Activated B cell treated with CpG ODN at 0.5 μM for 24 hours (primary cell): ENCODE results near the gene ZNF277. TPM values are rescaled to one million over a fixed set of nuclear protein-coding genes. Genes with fewer than 3 reads are reported as not detected.
"Not testable (repeated sequence)": the region's sequence is repeated elsewhere in the genome, so short reads cannot be mapped to it uniquely, and the experiment has no call there.

Experiments
- ATAC-seq: fragments of 200-7000 bp; cut with Tn5 transposase; one replicate; pipeline ENCODE4 v1.10.0; 2021; ENCODE audit warnings: low read depth, mild to moderate bottlenecking, moderate library complexity
- CTCF ChIA-PET: fragments of 350-600 bp; sonication (Branson Sonifier 250); formaldehyde crosslinking; loops from one replicate; lab custom pipeline; 2021; ENCODE audit warnings: antibody characterized with exemption; lab: Charles Lee
- POLR2A ChIA-PET: fragments of 350-600 bp; sonication (Branson Sonifier 250); formaldehyde crosslinking; loops from one replicate; lab custom pipeline; 2021; ENCODE audit warnings: antibody characterized with exemption; lab: Charles Lee
- DNase-seq: peaks from one replicate; pipeline ENCODE4 v3.0.0; 2022
- H3K27ac Mint-ChIP-seq: one replicate; pipeline ENCODE4 v1.8.0; 2020; ENCODE audit warnings: mixed read lengths
- H3K27me3 Mint-ChIP-seq: one replicate; pipeline ENCODE4 v1.8.0; 2021; ENCODE audit warnings: mixed read lengths
- H3K36me3 Mint-ChIP-seq: one replicate; pipeline ENCODE4 v1.8.0; 2021; ENCODE audit warnings: low read depth, mixed read lengths
- H3K4me1 Mint-ChIP-seq: one replicate; pipeline ENCODE4 v1.8.0; 2021; ENCODE audit warnings: mixed read lengths
- H3K4me3 Mint-ChIP-seq: one replicate; pipeline ENCODE4 v1.8.0; 2020; ENCODE audit warnings: mild to moderate bottlenecking, mixed read lengths
- H3K9me3 Mint-ChIP-seq: one replicate; pipeline ENCODE4 v1.8.0; 2020; ENCODE audit warnings: mixed read lengths
- intact Hi-C: fragments of 100-400 bp; cut with micrococcal nuclease; formaldehyde crosslinking; loops from one replicate; pipeline ENCODE4 v1.15.1; 2024
- total RNA-seq: library from RNA; stranded (reverse); gene quantifications from 2 replicates; pipeline ENCODE4 v1.2.3, GENCODE V29; 2022
- TF ChIP-seq, protein P1 (sequence below): fragments of 200-600 bp; IDR thresholded peaks from one replicate; pipeline ENCODE4 v1.8.0; 2022; ENCODE audit warnings: antibody characterized with exemption, mild to moderate bottlenecking

The ZNF277 gene
- total RNA-seq, 1 donor from 2014 or later, result 12.6 TPM

DNA sequence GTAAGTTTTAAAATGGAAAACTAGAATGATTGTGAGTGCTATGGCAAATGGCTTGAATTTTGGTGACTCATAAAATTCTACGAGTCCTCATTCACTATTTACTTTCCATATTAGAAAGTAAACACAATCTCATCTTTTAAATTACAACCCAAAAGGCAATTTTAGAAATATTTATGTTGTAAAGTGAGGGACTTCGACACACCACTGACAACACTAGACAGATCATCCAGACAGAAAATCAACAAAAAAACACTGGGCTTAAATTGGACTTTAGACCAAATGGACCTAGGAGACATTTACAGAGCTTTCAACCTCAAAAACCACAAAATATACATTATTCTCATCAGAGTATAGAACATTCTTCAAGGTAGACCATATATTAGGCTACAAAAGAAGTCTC is 30.1 kb downstream of the ZNF277 start:
- no peaks in the 10 kb centered on the region for H3K4me1 Mint-ChIP-seq
- ChIA-PET CTCF (no interaction called here), POLR2A (no interaction called here)
- no peak overlapping the region for H3K4me3 Mint-ChIP-seq
- no peak for ATAC-seq
- H3K36me3 Mint-ChIP-seq, result peaks cover 10% of the 10 kb centered on the region
- intact Hi-C loops, result loop anchor here (10.0 kb wide), 1 partner anchor 62 kb away; no protein-coding TSS in a partner anchor
- DNase-seq, result no peak
- peaks cover 12% of the 10 kb centered on the region for H3K9me3 Mint-ChIP-seq
- H3K27me3 Mint-ChIP-seq, result no peaks in the 10 kb centered on the region
- TF ChIP-seq, protein P1, sequence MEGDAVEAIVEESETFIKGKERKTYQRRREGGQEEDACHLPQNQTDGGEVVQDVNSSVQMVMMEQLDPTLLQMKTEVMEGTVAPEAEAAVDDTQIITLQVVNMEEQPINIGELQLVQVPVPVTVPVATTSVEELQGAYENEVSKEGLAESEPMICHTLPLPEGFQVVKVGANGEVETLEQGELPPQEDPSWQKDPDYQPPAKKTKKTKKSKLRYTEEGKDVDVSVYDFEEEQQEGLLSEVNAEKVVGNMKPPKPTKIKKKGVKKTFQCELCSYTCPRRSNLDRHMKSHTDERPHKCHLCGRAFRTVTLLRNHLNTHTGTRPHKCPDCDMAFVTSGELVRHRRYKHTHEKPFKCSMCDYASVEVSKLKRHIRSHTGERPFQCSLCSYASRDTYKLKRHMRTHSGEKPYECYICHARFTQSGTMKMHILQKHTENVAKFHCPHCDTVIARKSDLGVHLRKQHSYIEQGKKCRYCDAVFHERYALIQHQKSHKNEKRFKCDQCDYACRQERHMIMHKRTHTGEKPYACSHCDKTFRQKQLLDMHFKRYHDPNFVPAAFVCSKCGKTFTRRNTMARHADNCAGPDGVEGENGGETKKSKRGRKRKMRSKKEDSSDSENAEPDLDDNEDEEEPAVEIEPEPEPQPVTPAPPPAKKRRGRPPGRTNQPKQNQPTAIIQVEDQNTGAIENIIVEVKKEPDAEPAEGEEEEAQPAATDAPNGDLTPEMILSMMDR, result no peak
- H3K27ac Mint-ChIP-seq, result no peak overlapping the region

DNA sequence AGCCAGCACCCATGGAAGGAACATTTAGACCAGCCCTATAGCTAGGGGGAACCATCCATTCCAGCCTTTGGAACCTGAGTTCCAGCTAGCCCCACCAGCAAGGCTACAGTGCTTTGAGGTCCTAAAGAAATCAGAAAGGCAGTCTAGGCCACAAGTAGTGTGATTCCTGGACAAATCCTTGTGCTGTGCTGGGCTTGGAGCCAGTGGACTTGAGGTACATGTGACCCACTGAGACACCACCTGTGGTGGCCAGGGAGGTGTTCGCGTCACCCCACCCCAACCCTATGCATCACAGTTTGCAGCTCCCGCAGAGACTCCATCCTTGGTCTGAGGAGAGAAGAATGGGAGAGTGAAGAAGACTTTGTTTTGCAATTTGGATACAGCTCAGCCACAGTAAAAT is 31.8 kb downstream of the ZNF277 start:
- no peak for DNase-seq
- ChIA-PET POLR2A (no interaction called here), CTCF (no interaction called here)
- no peak overlapping the region for H3K4me3 Mint-ChIP-seq
- intact Hi-C loops, result loop anchor here (10.0 kb wide), 1 partner anchor 64 kb away; no protein-coding TSS in a partner anchor
- peaks cover 17% of the 10 kb centered on the region for H3K36me3 Mint-ChIP-seq
- TF ChIP-seq, protein P1, result no peak
- peaks cover 21% of the 10 kb centered on the region for H3K9me3 Mint-ChIP-seq
- ATAC-seq, result no peak
- no peaks in the 10 kb centered on the region for H3K4me1 Mint-ChIP-seq
- no peaks in the 10 kb centered on the region for H3K27me3 Mint-ChIP-seq
- H3K27ac Mint-ChIP-seq, result no peak overlapping the region

DNA sequence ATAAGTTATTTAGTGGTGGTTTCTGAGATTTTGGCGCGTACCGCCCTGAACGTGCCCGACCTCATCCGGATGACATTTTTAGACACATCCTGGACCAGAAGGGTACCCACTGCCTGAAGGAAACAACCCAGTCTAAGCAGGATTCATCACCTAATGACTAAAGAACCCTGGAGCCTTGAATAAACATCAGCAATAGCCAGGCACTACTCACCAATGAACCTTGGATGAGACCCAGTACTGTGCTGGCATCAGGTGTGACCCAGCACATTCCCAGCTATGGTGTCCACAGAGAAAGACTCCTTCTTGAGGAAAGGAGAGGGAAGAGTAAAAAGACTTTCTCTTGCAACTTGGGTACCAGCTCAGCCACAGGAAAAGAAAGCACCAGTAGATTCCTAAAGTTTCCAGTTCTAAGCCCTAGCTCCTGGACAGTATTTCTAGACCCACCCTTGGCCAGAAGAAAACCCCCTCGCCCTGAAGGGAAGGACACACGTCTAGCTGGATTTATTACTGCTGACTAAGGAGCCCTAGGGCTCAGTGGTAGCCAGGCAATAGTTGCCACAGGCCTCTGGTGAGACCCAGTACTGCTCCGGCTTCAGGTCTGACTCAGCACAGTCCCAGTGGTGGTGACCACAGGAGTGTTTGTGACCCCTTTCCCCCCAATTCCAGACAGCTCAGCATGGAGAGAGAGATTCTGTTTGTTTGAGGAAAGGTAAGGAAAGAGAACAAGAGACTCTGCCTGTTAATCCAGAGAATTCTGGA is 32.5 kb downstream of the ZNF277 start:
- no peak overlapping the region for H3K27ac Mint-ChIP-seq
- ChIA-PET CTCF (no interaction called here), POLR2A (no interaction called here)
- H3K4me1 Mint-ChIP-seq, result no peaks in the 10 kb centered on the region
- H3K27me3 Mint-ChIP-seq, result no peaks in the 10 kb centered on the region
- H3K4me3 Mint-ChIP-seq, result no peak overlapping the region
- H3K9me3 Mint-ChIP-seq, result peaks cover 23% of the 10 kb centered on the region
- DNase-seq, result no peak
- TF ChIP-seq, protein P1, result no peak
- H3K36me3 Mint-ChIP-seq, result peaks cover 20% of the 10 kb centered on the region
- no peak for ATAC-seq
- intact Hi-C loops, result loop anchor here (10.0 kb wide), 1 partner anchor 64 kb away; no protein-coding TSS in a partner anchor

DNA sequence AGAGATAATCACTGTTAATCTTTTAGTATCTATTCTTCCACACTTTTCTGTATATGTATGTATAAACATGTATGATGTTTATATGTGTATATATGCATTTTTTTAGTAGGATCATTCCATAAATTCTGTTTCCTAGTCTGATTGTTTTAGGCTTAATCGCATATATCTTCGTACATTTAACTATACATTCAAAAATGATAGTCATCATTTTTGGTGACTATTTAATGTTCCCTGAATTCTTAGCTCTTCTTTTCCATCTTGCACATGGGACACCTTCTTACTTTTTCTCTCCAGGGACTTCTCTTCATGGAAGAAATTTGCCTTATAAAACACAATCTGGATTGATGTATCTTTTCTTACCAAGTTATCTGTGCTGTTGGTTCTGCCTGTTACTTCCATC is 42.1 kb downstream of the ZNF277 start:
- ChIA-PET CTCF (no interaction called here), POLR2A (no interaction called here)
- peaks cover 2% of the 10 kb centered on the region for H3K9me3 Mint-ChIP-seq
- no peak overlapping the region for H3K27ac Mint-ChIP-seq
- H3K4me1 Mint-ChIP-seq, result peaks cover 7% of the 10 kb centered on the region
- intact Hi-C loops, result no loop called here
- no peaks in the 10 kb centered on the region for H3K27me3 Mint-ChIP-seq
- peaks cover 6% of the 10 kb centered on the region for H3K36me3 Mint-ChIP-seq
- DNase-seq, result no peak
- TF ChIP-seq, protein P1, result no peak
- no peak for ATAC-seq
- no peak overlapping the region for H3K4me3 Mint-ChIP-seq

DNA sequence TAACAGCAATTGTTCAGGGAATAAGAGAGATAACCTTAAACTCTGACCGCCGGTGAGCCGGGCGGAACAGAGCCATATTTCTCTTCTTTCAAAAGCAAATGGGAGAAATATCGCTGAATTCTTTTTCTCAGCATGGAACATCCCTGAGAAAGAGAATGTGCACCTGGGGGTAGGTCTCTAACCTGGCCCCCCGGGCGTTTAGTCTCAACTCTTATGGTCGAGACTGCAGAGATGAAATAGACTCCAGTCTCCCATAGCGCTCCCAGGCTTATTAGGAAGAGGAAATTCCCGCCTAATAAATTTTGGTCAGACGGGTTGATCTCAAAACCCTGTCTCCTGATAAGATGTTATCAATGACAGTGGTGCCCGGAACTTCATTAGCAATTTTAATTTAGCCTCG is 43.5 kb downstream of the ZNF277 start:
- peaks cover 18% of the 10 kb centered on the region for H3K4me1 Mint-ChIP-seq
- H3K27ac Mint-ChIP-seq, CTCF ChIA-PET, H3K27me3 Mint-ChIP-seq, intact Hi-C loops, POLR2A ChIA-PET, DNase-seq, H3K36me3 Mint-ChIP-seq, ATAC-seq, H3K9me3 Mint-ChIP-seq, H3K4me3 Mint-ChIP-seq: not testable (repeated sequence)
